Peyer's patch (tissue), 4 donors: Measurements from ENCODE around the gene RBBP8NL. TPM values are rescaled to one million over a fixed set of nuclear protein-coding genes. Genes with fewer than 3 reads are reported as not detected.
A peak's percentile ranks its signal among the peaks of the same experiment; 100 is the strongest.

Experiments used
- DNase-seq, 3 donors: peaks; one replicate each; pipeline ENCODE4 v3.0.0-alpha.2; 2017 to 2019
- H3K27ac ChIP-seq, 4 donors: fragments of 200-600 bp; sonication (generic); one replicate each; pipeline ENCODE4 v1.5.1; 2016 to 2019
- H3K27me3 ChIP-seq, 2 donors: fragments of 200-600 bp; sonication (generic); one replicate each; pipeline ENCODE4 v1.5.1; 2019
- H3K36me3 ChIP-seq, 3 donors: fragments of 200-600 bp; sonication (generic); one replicate each; pipeline ENCODE4 v1.5.1; 2016 to 2019
- H3K4me1 ChIP-seq, 4 donors: fragments of 200-600 bp; sonication (generic); one replicate each; pipeline ENCODE4 v1.5.1; 2016 to 2019
- H3K4me3 ChIP-seq, 4 donors: fragments of 200-600 bp; sonication (generic); 1 replicate in 3 of 4; 2 replicates in 1 of 4; pipeline ENCODE4 v1.5.1; 2016 to 2019; ENCODE audit warnings: mild to moderate bottlenecking in 1 of 4
- H3K9me3 ChIP-seq, 4 donors: fragments of 200-600 bp; sonication (generic); one replicate each; pipeline ENCODE4 v1.5.1; 2016 to 2019; ENCODE audit warnings: mild to moderate bottlenecking in 1 of 4
- CTCF ChIP-seq, 6 experiments: fragments of 450-650 bp in 4 of 6; fragments of 200-600 bp in 2 of 6; sonication (generic) in 1 of 6; IDR thresholded peaks; one replicate each; pipeline ENCODE4 v1.5.1; 2017 to 2019; ENCODE audit warnings: antibody characterized with exemption in 6 of 6, mild to moderate bottlenecking in 3 of 6, moderate library complexity in 1 of 6
- POLR2A ChIP-seq, 2 donors: fragments of 450-650 bp; IDR thresholded peaks; one replicate each; pipeline ENCODE4 v1.5.1; 2017; ENCODE audit warnings: antibody characterized with exemption in 2 of 2, mild to moderate bottlenecking in 2 of 2, moderate library complexity in 2 of 2
- total RNA-seq, 4 donors: library from RNA; depleted of rRNA; stranded (reverse); fragments of >200 nt; gene quantifications; one replicate each; pipeline ENCODE4 v1.1.0, GENCODE V29; 2016

RBBP8NL gene
- total RNA-seq, 4 donors from 2014 or later = 6.6 to 26.7 (median 13.4) TPM

DNA sequence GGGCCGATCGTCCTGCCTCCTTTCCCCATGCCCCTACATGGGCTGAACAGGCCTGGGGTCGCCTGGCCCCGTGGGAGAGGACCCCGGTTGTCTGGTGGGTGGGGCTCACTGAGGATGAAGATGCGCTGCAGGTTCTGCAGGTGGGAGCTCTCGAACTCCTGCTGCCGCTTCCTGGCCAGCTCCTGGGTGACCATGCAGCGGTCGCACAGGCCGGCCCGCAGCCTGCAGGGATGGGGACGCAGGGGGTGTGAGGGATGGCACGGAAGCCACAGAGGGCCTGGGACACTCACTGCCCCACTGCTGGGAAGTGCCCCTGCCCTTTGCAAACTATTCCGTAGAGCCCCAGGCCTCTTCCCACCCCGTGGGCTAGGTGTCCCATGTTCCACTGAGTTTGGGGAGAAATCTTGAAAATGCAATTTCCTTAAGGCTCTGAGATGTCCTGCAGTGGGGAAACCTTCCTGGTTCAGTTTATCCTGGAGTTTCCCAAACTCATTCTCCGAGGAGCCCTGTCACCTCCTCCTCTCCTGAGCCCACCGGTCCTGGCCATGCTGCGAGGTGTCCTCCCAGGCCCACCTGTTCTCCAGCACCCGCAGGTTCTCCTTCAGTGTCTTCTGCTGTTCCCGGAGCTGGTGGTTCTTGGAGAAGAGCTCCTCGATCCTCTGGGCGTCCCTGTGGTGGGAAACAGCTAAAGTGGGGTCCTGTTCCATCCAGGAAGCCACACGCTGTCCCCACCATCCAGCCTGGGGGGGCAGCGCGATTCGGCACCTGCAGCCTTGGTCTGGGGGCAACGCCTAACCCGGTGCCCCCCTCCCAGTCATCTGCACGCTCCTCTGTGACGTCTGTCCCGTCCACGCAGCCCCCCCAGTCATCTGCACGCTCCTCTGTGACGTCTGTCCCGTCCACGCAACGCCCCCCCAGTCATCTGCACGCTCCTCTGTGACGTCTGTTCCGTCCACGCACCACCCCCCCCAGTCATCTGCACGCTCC is 10.4 kb downstream of the RBBP8NL start:
- no peak for DNase-seq
- Histone ChIP-seq H3K4me1 (peaks cover 0 to 27% (median 2%) of the 10 kb centered on the region in 4 donors), H3K4me3 (no peak overlapping the region), H3K36me3 (no peaks in the 10 kb centered on the region), H3K9me3 (no peaks in the 10 kb centered on the region), H3K27me3 (no peaks in the 10 kb centered on the region), H3K27ac (no peak overlapping the region)
- TF ChIP-seq CTCF (IDR thresholded peaks at IDR 0.05) (no peak), POLR2A (IDR thresholded peaks at IDR 0.05) (no peak)

DNA sequence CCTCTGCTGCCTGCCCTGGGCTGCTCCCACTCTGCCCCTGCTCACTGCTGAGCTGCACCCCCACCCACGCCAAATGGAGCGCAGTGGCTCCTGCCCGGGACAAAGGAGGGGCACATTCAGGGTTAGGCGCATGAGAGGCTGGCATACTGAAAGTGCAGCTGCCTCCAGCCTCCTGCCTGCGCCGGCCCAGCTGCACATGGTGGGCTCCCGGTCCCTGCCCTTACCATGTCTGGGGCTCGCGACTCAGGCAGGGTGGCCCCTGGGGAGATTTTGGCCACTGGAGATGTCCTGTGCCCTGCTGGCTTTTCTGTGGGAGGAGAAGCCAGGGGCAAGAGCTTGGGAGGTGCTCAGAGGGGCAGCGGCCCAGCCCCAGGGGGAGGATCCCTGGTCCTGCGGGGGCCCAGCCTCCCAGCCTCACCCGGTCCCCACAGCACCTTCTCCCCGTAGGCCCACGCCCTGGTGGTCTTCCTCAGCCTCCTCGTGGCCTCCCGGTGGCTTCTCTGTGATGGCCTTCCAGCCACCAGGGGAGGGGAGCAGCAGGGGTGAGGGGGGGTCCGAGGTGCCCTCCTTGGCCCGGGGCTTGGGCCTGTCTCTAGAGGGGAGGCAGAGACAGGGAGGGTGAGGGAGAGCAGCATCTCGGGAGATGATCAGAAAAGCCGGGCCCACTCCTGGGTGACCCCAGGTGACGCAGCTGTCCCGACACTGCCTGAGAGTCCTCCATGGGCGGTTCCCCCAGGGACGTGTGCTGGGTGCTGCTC is 11.8 kb downstream of the RBBP8NL start:
- no peak for DNase-seq
- no peak overlapping the region for H3K27ac ChIP-seq
- peaks cover 0 to 35% (median 2%) of the 10 kb centered on the region in 4 donors for H3K4me1 ChIP-seq
- H3K27me3 ChIP-seq = no peaks in the 10 kb centered on the region
- H3K4me3 ChIP-seq = no peak overlapping the region
- H3K36me3 ChIP-seq = no peaks in the 10 kb centered on the region
- no peaks in the 10 kb centered on the region for H3K9me3 ChIP-seq
- TF ChIP-seq POLR2A (IDR thresholded peaks at IDR 0.05) (no peak), CTCF (IDR thresholded peaks at IDR 0.05) (no peak)

- H3K4me1 ChIP-seq = peaks cover 3 to 51% (median 12%) of the 10 kb centered on the region in 4 donors
- H3K4me3 ChIP-seq = peak overlapping the region in 2 of 4 donors; percentile 33 to 60
- no peaks in the 10 kb centered on the region for H3K9me3 ChIP-seq
- no peaks in the 10 kb centered on the region for H3K36me3 ChIP-seq
- DNase-seq = peak in 2 of 3 donors; percentile 72 to 74
- TF ChIP-seq CTCF (IDR thresholded peaks at IDR 0.05) (peak in 3 of 6 experiments; percentile 34 to 47 (median 46)), POLR2A (IDR thresholded peaks at IDR 0.05) (peak; percentile 18 to 31)
- no peaks in the 10 kb centered on the region for H3K27me3 ChIP-seq
- peak overlapping the region in 3 of 4 donors; percentile 86 to 98 (median 96) for H3K27ac ChIP-seq
Measured at GRCh38 chr20:62413896-62414481, 13.3 kb downstream of the RBBP8NL start.

- DNase-seq = peak in 2 of 3 donors; percentile 76 to 86
- H3K27me3 ChIP-seq = no peaks in the 10 kb centered on the region
- H3K9me3 ChIP-seq = no peaks in the 10 kb centered on the region
- H3K36me3 ChIP-seq = no peaks in the 10 kb centered on the region
- H3K4me3 ChIP-seq = peak overlapping the region in 2 of 4 donors; percentile 33 to 60
- peaks cover 4 to 59% (median 12%) of the 10 kb centered on the region in 4 donors for H3K4me1 ChIP-seq
- peak in 1 of 2 donors; percentile 50 for TF ChIP-seq POLR2A (IDR thresholded peaks at IDR 0.05)
- TF ChIP-seq CTCF (IDR thresholded peaks at IDR 0.05) = no peak
- H3K27ac ChIP-seq = peak overlapping the region in 3 of 4 donors; percentile 86 to 98 (median 96)
Measured at GRCh38 chr20:62413025-62413570, 14.2 kb downstream of the RBBP8NL start.
